B cell (primary cell): ENCODE data around the gene PPP1R9A. TPM values are rescaled to one million over a fixed set of nuclear protein-coding genes. Genes with fewer than 3 reads are reported as not detected.
A peak's percentile ranks its signal among the peaks of the same experiment; 100 is the strongest.

ENCODE experiments used
- ATAC-seq: fragments of 200-7000 bp; cut with Tn5 transposase; one replicate; pipeline ENCODE4 v1.10.0; 2021; ENCODE audit warnings: low read depth, mild to moderate bottlenecking, moderate number of reproducible peaks, moderate library complexity
- CTCF ChIA-PET: fragments of 350-600 bp; sonication (Branson Sonifier 250); formaldehyde crosslinking; loops from one replicate; lab custom pipeline; 2021; ENCODE audit warnings: antibody characterized with exemption, inconsistent platforms; lab: Charles Lee
- POLR2A ChIA-PET: fragments of 350-600 bp; sonication (Branson Sonifier 250); formaldehyde crosslinking; loops from one replicate; lab custom pipeline; 2021; ENCODE audit warnings: antibody characterized with exemption; lab: Charles Lee
- DNase-seq: peaks from one replicate; pipeline ENCODE4 v3.0.0; 2013
- H2AFZ ChIP-seq: 2 replicates; pipeline ENCODE4 v1.6.1; 2012; ENCODE audit warnings: mild to moderate bottlenecking, low read depth, low read length; ENCODE audit not compliant: insufficient read depth, poor library complexity, severe bottlenecking
- H3K27ac ChIP-seq, 2 donors: 1 replicate in 1 of 2; 2 replicates in 1 of 2; pipeline ENCODE4 v1.5.1; 2012 to 2013; ENCODE audit warnings: low read length in 2 of 2, mild to moderate bottlenecking in 2 of 2, moderate library complexity in 1 of 2
- H3K27me3 ChIP-seq, 4 experiments: fragments of 200-600 bp in 1 of 4; sonication (generic) in 1 of 4; replicated peaks in 1 of 4; 1 replicate in 2 of 4; 2 replicates in 2 of 4; pipeline versions ENCODE4 v1.6.1 to v1.7.0; 2013 to 2016; ENCODE audit warnings: low read length in 3 of 4, mild to moderate bottlenecking in 2 of 4, mixed read lengths in 1 of 4, moderate library complexity in 1 of 4; ENCODE audit not compliant: insufficient read depth in 4 of 4, control insufficient read depth in 3 of 4; ENCODE audit errors: control extremely low read depth in 1 of 4
- H3K36me3 ChIP-seq, 2 experiments: replicated peaks in 1 of 2; 1 replicate in 1 of 2; 2 replicates in 1 of 2; pipeline versions ENCODE4 v1.6.1 to v1.7.1; 2013; ENCODE audit warnings: low read length in 1 of 2; ENCODE audit not compliant: insufficient read depth in 2 of 2, control insufficient read depth in 1 of 2; ENCODE audit errors: control extremely low read depth in 1 of 2, extremely low read depth in 1 of 2
- H3K4me1 ChIP-seq, 2 donors: fragments of 200-600 bp in 1 of 2; sonication (generic) in 1 of 2; 1 replicate in 1 of 2; 2 replicates in 1 of 2; pipeline versions ENCODE4 v1.5.1 to v1.6.1; 2013 to 2017; ENCODE audit warnings: low read length in 2 of 2; ENCODE audit not compliant: control insufficient read depth in 2 of 2, insufficient read depth in 2 of 2
- H3K4me2 ChIP-seq: replicated peaks from 2 replicates; pipeline ENCODE3; 2012; ENCODE audit warnings: mild to moderate bottlenecking, low read depth, low read length; ENCODE audit not compliant: poor library complexity, severe bottlenecking
- H3K4me3 ChIP-seq, 5 experiments: fragments of 200-600 bp in 1 of 5; sonication (generic) in 1 of 5; 1 replicate in 3 of 5; 2 replicates in 2 of 5; pipeline versions ENCODE4 v1.5.1 to v1.7.0; 2011 to 2016; ENCODE audit warnings: low read length in 4 of 5, mild to moderate bottlenecking in 4 of 5, low read depth in 2 of 5, control low read depth in 1 of 5, moderate library complexity in 1 of 5; ENCODE audit not compliant: insufficient read depth in 1 of 5; ENCODE audit errors: control extremely low read depth in 1 of 5, extremely low read depth in 1 of 5
- H3K79me2 ChIP-seq: fragments of 200-600 bp; sonication (generic); one replicate; pipeline ENCODE4 v1.6.0; 2016; ENCODE audit warnings: low read length; ENCODE audit not compliant: control insufficient read depth, insufficient read depth
- H3K9ac ChIP-seq: fragments of 200-600 bp; sonication (generic); 2 replicates; pipeline ENCODE4 v1.6.1; 2017; ENCODE audit warnings: mild to moderate bottlenecking, low read length, moderate library complexity
- H3K9me3 ChIP-seq, 3 donors: one replicate each; pipeline versions ENCODE4 v1.6.1 to v1.7.1; 2013; ENCODE audit warnings: low read length in 2 of 3; ENCODE audit not compliant: control insufficient read depth in 2 of 3, insufficient read depth in 1 of 3; ENCODE audit errors: control extremely low read depth in 1 of 3
- H4K20me1 ChIP-seq: 2 replicates; pipeline ENCODE4 v1.6.0; 2012; ENCODE audit warnings: mild to moderate bottlenecking, low read length; ENCODE audit not compliant: insufficient read depth, control insufficient read depth, poor library complexity, severe bottlenecking
- H3K27ac Mint-ChIP-seq: one replicate; pipeline ENCODE4 v1.8.0; 2021; ENCODE audit warnings: mixed read lengths
- H3K27me3 Mint-ChIP-seq: one replicate; pipeline ENCODE4 v1.8.0; 2021; ENCODE audit warnings: mixed read lengths
- H3K4me1 Mint-ChIP-seq: one replicate; pipeline ENCODE4 v1.8.0; 2021; ENCODE audit warnings: mixed read lengths
- H3K4me3 Mint-ChIP-seq: one replicate; pipeline ENCODE4 v1.8.0; 2021; ENCODE audit warnings: mixed read lengths
- H3K9me3 Mint-ChIP-seq: one replicate; pipeline ENCODE4 v1.8.0; 2022; ENCODE audit warnings: mixed read lengths; ENCODE audit not compliant: insufficient read depth
- CTCF ChIP-seq: fragments of 200-600 bp; IDR thresholded peaks from one replicate; pipeline ENCODE4 v1.8.0; 2022; ENCODE audit warnings: antibody characterized with exemption, mild to moderate bottlenecking
- EZH2 ChIP-seq: IDR thresholded peaks from 2 replicates; pipeline ENCODE4 v1.6.1; 2012; ENCODE audit warnings: borderline replicate concordance, low read depth, mild to moderate bottlenecking, moderate library complexity, low read length; ENCODE audit not compliant: insufficient read depth, poor library complexity, severe bottlenecking
- WGBS: methylation state at CpG from one replicate; pipeline ENCODE4 v1.1.5; 2013; ENCODE audit warnings: missing lambda C conversion rate; ENCODE audit not compliant: insufficient coverage; 5-methylcytosine and 5-hydroxymethylcytosine counted together
- intact Hi-C: fragments of 100-400 bp; cut with micrococcal nuclease; formaldehyde crosslinking; loops from one replicate; pipeline ENCODE4 v1.10.0; 2022
- polyA plus RNA-seq: library from polyadenylated mRNA; depleted of rRNA; stranded (reverse); fragments of >200 nt; gene quantifications from 2 replicates; pipeline ENCODE4 v1.2.3, GENCODE V29; 2012
- total RNA-seq, 2 donors: library from RNA; stranded (reverse); fragments of 120-200 nt in 1 of 2; gene quantifications; 1 replicate in 1 of 2; 2 replicates in 1 of 2; pipeline versions ENCODE4 v1.2.3 to v1.2.4, GENCODE V29; 2013 to 2022

The PPP1R9A gene
- total and polyA plus RNA-seq, 2 donors (not counting 1 experiment from before 2014, with no cell fraction given), result 1.1 to 4.8 TPM

GRCh38 chr7:95041031-95041430, 133.6 kb downstream of the PPP1R9A start:
- H3K4me1 ChIP-seq, result no peaks in the 10 kb centered on the region
- H3K9me3 ChIP-seq, result no peaks in the 10 kb centered on the region
- no peak overlapping the region for H3K27ac Mint-ChIP-seq
- ChIA-PET POLR2A (no interaction called here), CTCF (no interaction called here)
- no peak for TF ChIP-seq EZH2
- TF ChIP-seq CTCF, result no peak
- no peaks in the 10 kb centered on the region for H3K36me3 ChIP-seq
- no peak overlapping the region for H3K27ac ChIP-seq
- H3K4me1 Mint-ChIP-seq, result no peaks in the 10 kb centered on the region
- H3K9ac ChIP-seq, result no peak overlapping the region
- WGBS, result 78% methylated on average over 3 of the region's 4 CpGs
- ATAC-seq (no peak), DNase-seq (no peak)
- no peaks in the 10 kb centered on the region for H3K27me3 Mint-ChIP-seq
- no peaks in the 10 kb centered on the region for H3K79me2 ChIP-seq
- no peaks in the 10 kb centered on the region for H3K27me3 ChIP-seq
- H3K4me2 ChIP-seq, result no peak overlapping the region
- no peaks in the 10 kb centered on the region for H3K9me3 Mint-ChIP-seq
- H3K4me3 Mint-ChIP-seq, result no peak overlapping the region
- no peak overlapping the region for H3K4me3 ChIP-seq
- no peaks in the 10 kb centered on the region for H4K20me1 ChIP-seq
- H2AFZ ChIP-seq, result no peak overlapping the region
- intact Hi-C loops, result no loop called here

GRCh38 chr7:95045236-95045923, 138.0 kb downstream of the PPP1R9A start:
- Histone ChIP-seq H3K4me3 (no peak overlapping the region), H3K9me3 (no peaks in the 10 kb centered on the region), H3K36me3 (no peaks in the 10 kb centered on the region), H3K27me3 (no peaks in the 10 kb centered on the region), H4K20me1 (no peaks in the 10 kb centered on the region), H3K4me2 (no peak overlapping the region), H3K9ac (no peak overlapping the region), H2AFZ (no peak overlapping the region), H3K4me1 (peaks cover 0 to 4% of the 10 kb centered on the region in 2 donors), H3K79me2 (no peaks in the 10 kb centered on the region), H3K27ac (no peak overlapping the region)
- DNase-seq (peak; percentile 3), ATAC-seq (no peak)
- Mint-ChIP-seq H3K27me3 (no peaks in the 10 kb centered on the region), H3K4me3 (no peak overlapping the region), H3K4me1 (peaks cover 6% of the 10 kb centered on the region), H3K9me3 (no peaks in the 10 kb centered on the region), H3K27ac (no peak overlapping the region)
- TF ChIP-seq CTCF (no peak), EZH2 (no peak)
- intact Hi-C loops, result no loop called here
- CTCF ChIA-PET, result no interaction called here
- POLR2A ChIA-PET, result no interaction called here
- 97% methylated on average over 5 of the region's 8 CpGs for WGBS
